Cardiac muscle cell (in vitro differentiated cells and primary cell): ENCODE results near the gene KRT32. TPM values are rescaled to one million over a fixed set of nuclear protein-coding genes. Genes with fewer than 3 reads are reported as not detected.
"Not testable (repeated sequence)": the region's sequence is repeated elsewhere in the genome, so short reads cannot be mapped to it uniquely, and the experiment has no call there.

Source experiments
- DNase-seq, 2 donors: peaks; one replicate each; pipeline versions ENCODE4 v3.0.0 to v3.0.0-alpha.2; 2010 to 2017; ENCODE audit warnings: low read depth in 1 of 2, low spot score in 1 of 2
- H3K27ac ChIP-seq: fragments of 200-600 bp; sonication (generic); 2 replicates; pipeline ENCODE4 v1.5.1; 2016
- H3K27me3 ChIP-seq: fragments of 200-600 bp; sonication (generic); 2 replicates; pipeline ENCODE4 v1.6.0; 2016; ENCODE audit warnings: control low read depth
- H3K36me3 ChIP-seq: fragments of 200-600 bp; sonication (generic); 2 replicates; pipeline ENCODE4 v1.5.1; 2016; ENCODE audit warnings: control low read depth
- H3K4me1 ChIP-seq: fragments of 200-600 bp; sonication (generic); 2 replicates; pipeline ENCODE4 v1.8.1; 2017; ENCODE audit warnings: low read depth, mild to moderate bottlenecking, mixed run types
- H3K4me3 ChIP-seq: fragments of 200-600 bp; sonication (generic); 2 replicates; pipeline ENCODE4 v1.5.1; 2016; ENCODE audit warnings: mild to moderate bottlenecking
- H3K9me3 ChIP-seq: fragments of 200-600 bp; sonication (generic); 2 replicates; pipeline ENCODE4 v1.5.1; 2017; ENCODE audit warnings: low read depth, mild to moderate bottlenecking, control low read depth
- CTCF ChIP-seq: IDR thresholded peaks from 2 replicates; pipeline ENCODE4 v1.5.1; 2012; ENCODE audit warnings: low read depth, mild to moderate bottlenecking, low read length
- polyA plus RNA-seq: library from polyadenylated mRNA; unstranded; fragments of >200 nt; fragmentation: Nextera tagmentation; extraction: Ambion mirVana; gene quantifications from 2 replicates; pipeline ENCODE4 v1.2.1, GENCODE V29; 2016
- total RNA-seq: library from RNA; depleted of rRNA; stranded (reverse); fragments of >200 nt; gene quantifications from 2 replicates; pipeline ENCODE4 v1.2.3, GENCODE V29; 2016

The KRT32 gene
- total and polyA plus RNA-seq, 2 experiments from 2014 or later = not detected

GRCh38 chr17:41428591-41429291, 38.4 kb downstream of the KRT32 start:
- Histone ChIP-seq H3K4me3 (no peak overlapping the region), H3K36me3 (no peaks in the 10 kb centered on the region), H3K27ac (no peak overlapping the region), H3K4me1 (peaks cover 2% of the 10 kb centered on the region), H3K27me3 (peaks cover 11% of the 10 kb centered on the region), H3K9me3 (no peaks in the 10 kb centered on the region)
- TF ChIP-seq CTCF = no peak
- DNase-seq = peak in 1 of 2 donors; percentile 53

GRCh38 chr17:41424111-41424635, 43.0 kb downstream of the KRT32 start, which contains the start of gene KRT37:
TSS of gene KRT37 (minus strand) at chr17:41424585. CDS start at chr17:41424523, 62 bp downstream.
- Histone ChIP-seq H3K4me3 (no peak within 1 kb of the TSS), H3K4me1 (no peaks in the 10 kb centered on the region), H3K27ac (no peak within 1 kb of the TSS), H3K36me3 (no peaks in the 10 kb centered on the region), H3K9me3 (no peaks in the 10 kb centered on the region), H3K27me3 (peaks cover 31% of the 10 kb centered on the region)
- no peak for DNase-seq
- no peak for TF ChIP-seq CTCF

- DNase-seq, H3K9me3 ChIP-seq, H3K4me1 ChIP-seq, H3K27ac ChIP-seq, H3K36me3 ChIP-seq, H3K4me3 ChIP-seq: not testable (repeated sequence)
- peaks cover 31% of the 10 kb centered on the region for H3K27me3 ChIP-seq
Observed at GRCh38 chr17:41422586-41422985, 44.6 kb downstream of the KRT32 start.

GRCh38 chr17:41421617-41422016, 45.6 kb downstream of the KRT32 start:
- H3K27ac ChIP-seq = no peak overlapping the region
- DNase-seq = no peak
- H3K4me1 ChIP-seq = no peaks in the 10 kb centered on the region
- no peak overlapping the region for H3K4me3 ChIP-seq
- H3K27me3 ChIP-seq = peaks cover 31% of the 10 kb centered on the region
- H3K9me3 ChIP-seq = no peaks in the 10 kb centered on the region
- no peak for TF ChIP-seq CTCF
- H3K36me3 ChIP-seq = no peaks in the 10 kb centered on the region

GRCh38 chr17:41421116-41421515, 46.1 kb downstream of the KRT32 start:
- H3K27ac ChIP-seq = no peak overlapping the region
- H3K4me3 ChIP-seq = no peak overlapping the region
- DNase-seq = no peak
- no peaks in the 10 kb centered on the region for H3K9me3 ChIP-seq
- H3K4me1 ChIP-seq = no peaks in the 10 kb centered on the region
- no peak for TF ChIP-seq CTCF
- H3K27me3 ChIP-seq = peaks cover 31% of the 10 kb centered on the region
- no peaks in the 10 kb centered on the region for H3K36me3 ChIP-seq

- DNase-seq = no peak
- no peak overlapping the region for H3K27ac ChIP-seq
- no peaks in the 10 kb centered on the region for H3K9me3 ChIP-seq
- peaks cover 31% of the 10 kb centered on the region for H3K27me3 ChIP-seq
- H3K4me3 ChIP-seq = no peak overlapping the region
- no peaks in the 10 kb centered on the region for H3K36me3 ChIP-seq
- no peak for TF ChIP-seq CTCF
- H3K4me1 ChIP-seq = no peaks in the 10 kb centered on the region
Observed at GRCh38 chr17:41420134-41420533, 47.1 kb downstream of the KRT32 start.
